Breast epithelium (tissue), 4 donors: ENCODE measurements around the gene ANAPC7. TPM values are rescaled to one million over a fixed set of nuclear protein-coding genes. Genes with fewer than 3 reads are reported as not detected.
"Not testable (repeated sequence)": the region's sequence is repeated elsewhere in the genome, so short reads cannot be mapped to it uniquely, and the experiment has no call there.

Experiments
- DNase-seq, 2 donors: peaks; one replicate each; pipeline ENCODE4 v3.0.0-alpha.2; 2019; ENCODE audit warnings: low spot score in 2 of 2
- H3K27ac ChIP-seq, 2 donors: fragments of 200-600 bp; sonication (generic) in 1 of 2; one replicate each; pipeline ENCODE4 v1.5.1; 2016 to 2019; ENCODE audit warnings: mild to moderate bottlenecking in 1 of 2
- H3K27me3 ChIP-seq, 2 donors: fragments of 200-600 bp; sonication (generic) in 1 of 2; one replicate each; pipeline versions ENCODE4 v1.5.1 to v1.6.0; 2017 to 2019; ENCODE audit warnings: control low read depth in 1 of 2, mild to moderate bottlenecking in 1 of 2
- H3K36me3 ChIP-seq: fragments of 200-600 bp; one replicate; pipeline ENCODE4 v1.5.1; 2019
- H3K4me1 ChIP-seq, 2 donors: fragments of 200-600 bp; sonication (generic); one replicate each; pipeline ENCODE4 v1.5.1; 2016 to 2019; ENCODE audit warnings: control low read depth in 1 of 2
- H3K4me3 ChIP-seq, 3 donors: fragments of 200-600 bp; sonication (generic); 1 replicate in 2 of 3; 2 replicates in 1 of 3; pipeline ENCODE4 v1.5.1; 2016 to 2019; ENCODE audit warnings: mild to moderate bottlenecking in 3 of 3, moderate library complexity in 2 of 3
- H3K9me3 ChIP-seq, 2 donors: fragments of 200-600 bp; sonication (generic) in 1 of 2; one replicate each; pipeline ENCODE4 v1.5.1; 2016 to 2019; ENCODE audit warnings: control low read depth in 1 of 2
- POLR2A ChIP-seq: fragments of 450-650 bp; IDR thresholded peaks from one replicate; pipeline ENCODE4 v1.6.1; 2016; ENCODE audit warnings: antibody characterized with exemption, mild to moderate bottlenecking, moderate library complexity
- POLR2AphosphoS5 ChIP-seq, 3 donors: sonication (generic); formaldehyde crosslinking; IDR thresholded peaks; one replicate each; pipeline ENCODE4 v1.6.1; 2017; ENCODE audit warnings: antibody characterized with exemption in 3 of 3
- intact Hi-C: fragments of 100-400 bp; cut with DNase I; formaldehyde crosslinking; loops from one replicate; pipeline ENCODE4 v1.15.1; 2023; ENCODE audit warnings: low total_unique reads
- total RNA-seq, 3 donors: library from RNA; depleted of rRNA; stranded (reverse); fragments of >200 nt; gene quantifications; one replicate each; pipeline ENCODE4 v1.1.0, GENCODE V29; 2016
- TF ChIP-seq, protein P1 (sequence below), 3 donors: fragments of 450-650 bp; IDR thresholded peaks; one replicate each; pipeline ENCODE4 v1.5.1; 2016 to 2017; ENCODE audit warnings: antibody characterized with exemption in 3 of 3, mild to moderate bottlenecking in 3 of 3, moderate library complexity in 3 of 3

Gene ANAPC7
- total RNA-seq, 3 donors from 2014 or later = 29.4 to 56.2 (median 43.3) TPM

DNA sequence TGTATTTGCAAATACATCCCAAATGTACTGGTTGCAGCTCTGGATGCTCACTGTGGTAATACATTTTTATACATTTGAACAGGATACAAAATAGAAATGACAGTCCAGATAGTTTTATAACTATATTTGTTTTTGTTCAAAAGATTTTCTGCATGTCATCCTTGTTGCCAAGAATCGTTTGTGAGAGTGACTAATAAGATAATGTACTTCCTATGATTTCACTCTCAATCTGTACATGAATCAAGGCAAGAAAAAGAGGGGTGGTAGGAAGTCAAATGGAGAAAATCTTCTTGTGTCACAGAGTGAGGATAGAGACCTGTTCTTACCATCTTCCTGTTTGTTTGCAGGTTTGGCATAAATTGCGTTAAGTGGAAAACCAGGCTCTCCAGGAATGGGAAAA, 32.7 kb upstream of the ANAPC7 start:
- no peaks in the 10 kb centered on the region for H3K36me3 ChIP-seq
- TF ChIP-seq POLR2AphosphoS5 (IDR thresholded peaks at IDR 0.05) (no peak), POLR2A (no peak)
- TF ChIP-seq, protein P1, sequence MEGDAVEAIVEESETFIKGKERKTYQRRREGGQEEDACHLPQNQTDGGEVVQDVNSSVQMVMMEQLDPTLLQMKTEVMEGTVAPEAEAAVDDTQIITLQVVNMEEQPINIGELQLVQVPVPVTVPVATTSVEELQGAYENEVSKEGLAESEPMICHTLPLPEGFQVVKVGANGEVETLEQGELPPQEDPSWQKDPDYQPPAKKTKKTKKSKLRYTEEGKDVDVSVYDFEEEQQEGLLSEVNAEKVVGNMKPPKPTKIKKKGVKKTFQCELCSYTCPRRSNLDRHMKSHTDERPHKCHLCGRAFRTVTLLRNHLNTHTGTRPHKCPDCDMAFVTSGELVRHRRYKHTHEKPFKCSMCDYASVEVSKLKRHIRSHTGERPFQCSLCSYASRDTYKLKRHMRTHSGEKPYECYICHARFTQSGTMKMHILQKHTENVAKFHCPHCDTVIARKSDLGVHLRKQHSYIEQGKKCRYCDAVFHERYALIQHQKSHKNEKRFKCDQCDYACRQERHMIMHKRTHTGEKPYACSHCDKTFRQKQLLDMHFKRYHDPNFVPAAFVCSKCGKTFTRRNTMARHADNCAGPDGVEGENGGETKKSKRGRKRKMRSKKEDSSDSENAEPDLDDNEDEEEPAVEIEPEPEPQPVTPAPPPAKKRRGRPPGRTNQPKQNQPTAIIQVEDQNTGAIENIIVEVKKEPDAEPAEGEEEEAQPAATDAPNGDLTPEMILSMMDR (IDR thresholded peaks at IDR 0.05) = no peak
- no peaks in the 10 kb centered on the region for H3K4me1 ChIP-seq
- no peak overlapping the region for H3K27ac ChIP-seq
- no peak for DNase-seq
- H3K9me3 ChIP-seq = no peaks in the 10 kb centered on the region
- intact Hi-C loops = no loop called here
- H3K27me3 ChIP-seq = no peaks in the 10 kb centered on the region
- no peak overlapping the region for H3K4me3 ChIP-seq

DNA sequence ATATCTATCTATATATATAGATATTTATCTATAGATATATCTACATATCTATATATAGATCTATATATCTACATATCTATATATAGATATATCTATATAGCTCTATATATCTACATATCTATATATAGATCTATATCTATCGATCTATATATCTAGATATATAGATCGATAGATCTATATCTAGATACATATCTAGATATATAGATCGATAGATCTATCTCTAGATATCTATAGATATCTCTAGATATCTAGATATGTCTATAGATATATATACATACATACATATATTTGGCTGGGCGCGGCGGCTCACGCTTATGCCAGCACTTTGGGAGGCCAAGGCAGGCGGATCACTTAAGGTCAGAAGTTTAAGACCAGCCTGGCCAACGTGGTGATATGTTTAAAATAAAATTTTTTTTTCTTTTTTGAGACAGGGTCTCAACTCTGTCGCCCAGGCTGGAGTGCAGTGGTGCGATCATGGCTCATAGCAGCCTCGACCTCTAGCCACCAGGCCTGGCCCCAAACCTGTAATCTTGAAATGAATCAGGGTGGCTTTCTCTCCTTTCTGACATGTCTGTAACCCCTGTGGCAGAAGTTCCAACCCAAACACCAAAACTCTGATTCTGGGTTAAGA, 28.6 kb upstream of the ANAPC7 start:
- H3K27me3 ChIP-seq = no peaks in the 10 kb centered on the region
- no peaks in the 10 kb centered on the region for H3K4me1 ChIP-seq
- intact Hi-C loops = no loop called here
- no peaks in the 10 kb centered on the region for H3K36me3 ChIP-seq
- DNase-seq = no peak
- peak overlapping the region; percentile 22 to 68 (median 59) for H3K4me3 ChIP-seq
- no peak for TF ChIP-seq POLR2A
- TF ChIP-seq POLR2AphosphoS5 (IDR thresholded peaks at IDR 0.05) = no peak
- TF ChIP-seq, protein P1 (IDR thresholded peaks at IDR 0.05) = no peak
- peak overlapping the region in 1 of 2 donors; percentile 74 for H3K27ac ChIP-seq
- H3K9me3 ChIP-seq = no peaks in the 10 kb centered on the region

DNA sequence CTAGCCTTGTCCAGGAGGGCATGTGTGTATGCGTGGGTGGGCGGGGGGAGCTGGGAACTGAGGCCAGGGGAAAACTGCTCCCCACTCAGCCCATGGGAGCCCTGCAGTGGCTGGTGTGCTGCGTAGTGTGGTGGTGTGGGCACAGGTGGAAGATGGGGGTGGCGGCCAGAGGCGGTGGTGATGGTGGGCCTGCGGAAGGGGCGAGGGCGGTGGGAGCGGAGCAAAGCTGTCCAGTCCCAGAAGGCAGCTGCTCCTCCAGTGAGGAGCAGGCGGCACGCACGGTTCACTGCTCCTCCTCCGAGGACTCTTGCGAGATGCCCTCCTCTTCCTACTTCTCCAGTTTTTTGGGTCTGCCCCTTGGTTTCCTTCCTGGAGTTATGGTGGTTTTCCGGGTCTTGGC, 26.2 kb upstream of the ANAPC7 start:
- intact Hi-C loops, H3K27ac ChIP-seq, DNase-seq, H3K36me3 ChIP-seq, H3K9me3 ChIP-seq, H3K27me3 ChIP-seq, H3K4me1 ChIP-seq, H3K4me3 ChIP-seq: not testable (repeated sequence)

DNA sequence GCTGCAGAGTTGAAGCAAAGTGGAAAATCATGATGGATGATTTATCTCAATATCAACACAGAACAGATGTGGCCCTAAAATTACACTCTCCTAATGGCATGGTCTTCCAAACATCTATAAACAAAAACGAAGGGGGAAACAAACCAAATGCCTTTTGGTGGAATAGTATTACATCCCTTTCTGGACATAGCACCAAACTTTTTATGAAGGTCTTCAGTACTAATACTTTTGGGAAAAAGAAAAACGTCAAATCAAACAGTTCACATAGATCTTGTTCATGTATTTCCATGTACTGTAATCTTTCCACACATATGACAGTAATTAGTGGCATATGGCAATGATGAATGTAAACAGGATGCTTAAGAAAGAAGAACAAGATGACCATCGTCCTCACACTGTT, 22.9 kb upstream of the ANAPC7 start:
- Histone ChIP-seq H3K36me3 (no peaks in the 10 kb centered on the region), H3K27me3 (no peaks in the 10 kb centered on the region), H3K4me3 (no peak overlapping the region), H3K27ac (no peak overlapping the region), H3K9me3 (no peaks in the 10 kb centered on the region), H3K4me1 (no peaks in the 10 kb centered on the region)
- no peak for DNase-seq
- TF ChIP-seq POLR2A (no peak), POLR2AphosphoS5 (IDR thresholded peaks at IDR 0.05) (no peak)
- TF ChIP-seq, protein P1 (IDR thresholded peaks at IDR 0.05) = no peak
- intact Hi-C loops = no loop called here

DNA sequence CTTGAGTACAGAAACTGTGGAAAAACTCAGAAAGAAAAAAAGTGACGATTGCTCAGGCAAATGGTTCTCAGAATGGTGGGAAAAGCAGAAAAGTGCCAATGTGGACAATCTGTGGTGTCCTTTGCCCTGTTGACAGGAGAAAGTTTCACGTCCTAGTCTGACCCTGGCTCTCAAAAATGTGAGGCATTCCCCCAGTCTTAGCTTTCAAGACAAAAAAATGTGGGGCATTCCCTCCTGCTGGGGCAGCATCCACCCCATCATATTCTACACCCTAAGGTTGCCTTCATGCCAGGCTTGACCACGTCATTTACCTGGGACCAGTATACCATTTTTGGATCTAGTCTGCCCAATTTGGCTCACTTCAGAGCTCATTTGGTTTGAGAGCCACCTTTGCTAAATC, 20.7 kb upstream of the ANAPC7 start:
- no peak overlapping the region for H3K4me3 ChIP-seq
- no peak overlapping the region for H3K27ac ChIP-seq
- no peaks in the 10 kb centered on the region for H3K9me3 ChIP-seq
- H3K4me1 ChIP-seq = no peaks in the 10 kb centered on the region
- TF ChIP-seq POLR2A (no peak), POLR2AphosphoS5 (IDR thresholded peaks at IDR 0.05) (no peak)
- TF ChIP-seq, protein P1 (IDR thresholded peaks at IDR 0.05) = no peak
- H3K27me3 ChIP-seq = no peaks in the 10 kb centered on the region
- no peaks in the 10 kb centered on the region for H3K36me3 ChIP-seq
- intact Hi-C loops = no loop called here
- DNase-seq = no peak

DNA sequence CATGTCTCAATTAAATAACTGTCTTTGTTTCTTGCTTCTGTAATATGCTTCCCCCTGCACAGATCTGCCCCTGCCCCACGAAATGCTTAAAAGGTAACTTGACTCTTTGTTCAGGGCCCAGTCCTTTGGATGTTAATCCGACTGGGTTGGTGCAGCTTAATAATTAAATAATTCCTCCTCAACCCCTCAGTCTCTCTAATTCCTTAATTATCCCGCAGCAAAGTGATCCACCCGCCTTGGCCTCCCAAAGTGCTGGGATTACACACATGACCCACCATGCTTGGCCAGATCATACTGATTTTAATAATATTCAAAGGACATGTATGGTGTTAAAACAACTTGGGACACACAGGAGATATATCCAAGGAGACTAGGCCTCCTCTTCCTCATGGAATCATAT, 18.2 kb upstream of the ANAPC7 start:
- Histone ChIP-seq H3K4me3 (no peak overlapping the region), H3K27me3 (no peaks in the 10 kb centered on the region), H3K27ac (no peak overlapping the region), H3K36me3 (no peaks in the 10 kb centered on the region), H3K4me1 (no peaks in the 10 kb centered on the region), H3K9me3 (no peaks in the 10 kb centered on the region)
- intact Hi-C loops = no loop called here
- TF ChIP-seq POLR2AphosphoS5 (IDR thresholded peaks at IDR 0.05) (no peak), POLR2A (no peak)
- TF ChIP-seq, protein P1 (IDR thresholded peaks at IDR 0.05) = no peak
- DNase-seq = no peak
